Stimulated activated CD4-positive, alpha-beta T cell treated with anti-CD3 and anti-CD28 coated beads, TNF-alpha, amount 100 ng/mL, for 48 hours (primary cell): ENCODE data around the gene DNAJB14.

Source experiments
- DNase-seq, 3 donors: peaks; one replicate each; pipeline ENCODE4 v3.0.0-alpha.2; 2020; ENCODE audit warnings: low read depth in 3 of 3

Gene DNAJB14

GRCh38 chr4:99868126-99868596 lies 78.3 kb downstream of the DNAJB14 start:
- no peak for DNase-seq

GRCh38 chr4:99863804-99864203 lies 82.6 kb downstream of the DNAJB14 start:
- no peak for DNase-seq

- no peak for DNase-seq
These were observed 85.1 kb downstream of the DNAJB14 start for GRCh38 chr4:99861120-99861905.

- no peak for DNase-seq
These were observed 85.9 kb downstream of the DNAJB14 start for GRCh38 chr4:99860521-99860920.

GRCh38 chr4:99859618-99860017 lies 86.8 kb downstream of the DNAJB14 start:
- DNase-seq = no peak

GRCh38 chr4:99857307-99857706 lies 89.1 kb downstream of the DNAJB14 start:
- no peak for DNase-seq

- DNase-seq = no peak
These were observed 90.3 kb downstream of the DNAJB14 start for GRCh38 chr4:99856166-99856565.

GRCh38 chr4:99855678-99856077 lies 90.7 kb downstream of the DNAJB14 start:
- no peak for DNase-seq

GRCh38 chr4:99853999-99854398 lies 92.4 kb downstream of the DNAJB14 start:
- DNase-seq = no peak

GRCh38 chr4:99853190-99853589 lies 93.2 kb downstream of the DNAJB14 start:
- DNase-seq = no peak

GRCh38 chr4:99852199-99852749 lies 94.1 kb downstream of the DNAJB14 start:
- no peak for DNase-seq

- DNase-seq = no peak
These were observed 97.8 kb downstream of the DNAJB14 start for GRCh38 chr4:99848591-99849001.

GRCh38 chr4:99847362-99847976 lies 98.9 kb downstream of the DNAJB14 start:
- no peak for DNase-seq

GRCh38 chr4:99846891-99847290 lies 99.5 kb downstream of the DNAJB14 start:
- no peak for DNase-seq
